Progenitor cell of endocrine pancreas (in vitro differentiated cells): Measurements from ENCODE around the gene TAF11L4. TPM values are rescaled to one million over a fixed set of nuclear protein-coding genes. Genes with fewer than 3 reads are reported as not detected.
"Not testable (repeated sequence)": the region's sequence is repeated elsewhere in the genome, so short reads cannot be mapped to it uniquely, and the experiment has no call there.

Experiments
- DNase-seq: peaks from one replicate; pipeline ENCODE4 v3.0.0; 2021; ENCODE audit warnings: low spot score; ENCODE audit not compliant: unreplicated experiment
- H3K27ac Mint-ChIP-seq: 2 replicates; pipeline ENCODE4 v1.8.0; 2021; ENCODE audit warnings: mild to moderate bottlenecking, moderate library complexity, mixed read lengths
- H3K27me3 Mint-ChIP-seq: 2 replicates; pipeline ENCODE4 v1.8.0; 2021; ENCODE audit warnings: mixed read lengths
- H3K36me3 Mint-ChIP-seq: 2 replicates; pipeline ENCODE4 v1.8.0; 2022; ENCODE audit warnings: mixed read lengths; ENCODE audit not compliant: insufficient read depth
- H3K4me1 Mint-ChIP-seq: 2 replicates; pipeline ENCODE4 v1.8.0; 2021; ENCODE audit warnings: low read depth, mixed read lengths
- H3K4me3 Mint-ChIP-seq: 2 replicates; pipeline ENCODE4 v1.8.0; 2021; ENCODE audit warnings: low read depth, mild to moderate bottlenecking, moderate library complexity, mixed read lengths
- H3K9me3 Mint-ChIP-seq: 2 replicates; pipeline ENCODE4 v1.8.0; 2021; ENCODE audit warnings: low read depth, mixed read lengths
- total RNA-seq: library from RNA; stranded (reverse); gene quantifications from 2 replicates; pipeline ENCODE4 v1.2.1, GENCODE V29; 2021
- TF ChIP-seq, protein P1 (sequence below): fragments of 200-600 bp; sonication (generic); IDR thresholded peaks from one replicate; pipeline ENCODE4 v1.5.0; 2021; ENCODE audit warnings: antibody characterized with exemption, mild to moderate bottlenecking; ENCODE audit not compliant: unreplicated experiment

TAF11L4 gene
- total RNA-seq, 1 donor from 2014 or later: not detected

DNA sequence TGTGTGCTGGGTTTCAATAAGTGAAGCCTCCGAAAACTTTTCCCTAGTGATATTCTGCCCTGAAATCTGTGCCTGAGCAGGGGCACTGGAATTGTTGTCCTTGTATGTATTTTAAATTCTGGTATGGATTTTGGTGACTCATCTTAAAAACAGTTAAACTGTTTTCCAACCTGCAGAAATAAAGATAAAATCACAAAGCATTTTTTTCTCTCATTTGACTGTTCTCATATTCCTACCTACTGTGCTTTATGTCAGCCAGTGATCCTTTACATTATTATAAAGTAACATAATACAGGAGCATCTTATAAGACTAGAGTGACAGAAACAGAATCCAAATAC, 34.5 kb upstream of the TAF11L4 start:
- Mint-ChIP-seq H3K27me3 (no peaks in the 10 kb centered on the region), H3K27ac (no peak overlapping the region), H3K4me1 (no peaks in the 10 kb centered on the region), H3K4me3 (no peak overlapping the region), H3K36me3 (no peaks in the 10 kb centered on the region), H3K9me3 (no peaks in the 10 kb centered on the region)
- TF ChIP-seq, protein P1, sequence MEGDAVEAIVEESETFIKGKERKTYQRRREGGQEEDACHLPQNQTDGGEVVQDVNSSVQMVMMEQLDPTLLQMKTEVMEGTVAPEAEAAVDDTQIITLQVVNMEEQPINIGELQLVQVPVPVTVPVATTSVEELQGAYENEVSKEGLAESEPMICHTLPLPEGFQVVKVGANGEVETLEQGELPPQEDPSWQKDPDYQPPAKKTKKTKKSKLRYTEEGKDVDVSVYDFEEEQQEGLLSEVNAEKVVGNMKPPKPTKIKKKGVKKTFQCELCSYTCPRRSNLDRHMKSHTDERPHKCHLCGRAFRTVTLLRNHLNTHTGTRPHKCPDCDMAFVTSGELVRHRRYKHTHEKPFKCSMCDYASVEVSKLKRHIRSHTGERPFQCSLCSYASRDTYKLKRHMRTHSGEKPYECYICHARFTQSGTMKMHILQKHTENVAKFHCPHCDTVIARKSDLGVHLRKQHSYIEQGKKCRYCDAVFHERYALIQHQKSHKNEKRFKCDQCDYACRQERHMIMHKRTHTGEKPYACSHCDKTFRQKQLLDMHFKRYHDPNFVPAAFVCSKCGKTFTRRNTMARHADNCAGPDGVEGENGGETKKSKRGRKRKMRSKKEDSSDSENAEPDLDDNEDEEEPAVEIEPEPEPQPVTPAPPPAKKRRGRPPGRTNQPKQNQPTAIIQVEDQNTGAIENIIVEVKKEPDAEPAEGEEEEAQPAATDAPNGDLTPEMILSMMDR: no peak
- no peak for DNase-seq

DNA sequence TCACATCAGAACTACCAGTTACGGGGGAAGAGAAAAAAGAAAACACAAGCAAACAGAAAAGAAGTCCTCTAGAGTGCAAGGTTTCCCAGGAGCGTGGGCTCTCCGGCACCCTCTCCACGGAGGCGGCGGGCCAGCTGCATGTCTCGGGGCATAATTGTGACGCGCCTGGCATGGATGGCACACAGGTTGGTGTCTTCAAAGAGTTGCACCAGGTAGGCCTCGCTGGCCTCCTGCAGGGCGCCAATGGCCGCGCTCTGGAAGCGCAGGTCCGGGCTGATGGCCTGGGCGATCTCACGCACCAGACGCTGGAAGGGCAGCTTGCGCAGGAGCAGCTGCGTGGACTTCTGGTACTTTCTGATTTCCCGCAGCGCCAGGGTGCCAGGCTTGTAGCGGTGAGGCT, 30.3 kb upstream of the TAF11L4 start:
- not testable (repeated sequence) for H3K27me3 Mint-ChIP-seq, H3K4me3 Mint-ChIP-seq, H3K9me3 Mint-ChIP-seq, DNase-seq, H3K27ac Mint-ChIP-seq, H3K36me3 Mint-ChIP-seq, H3K4me1 Mint-ChIP-seq

DNA sequence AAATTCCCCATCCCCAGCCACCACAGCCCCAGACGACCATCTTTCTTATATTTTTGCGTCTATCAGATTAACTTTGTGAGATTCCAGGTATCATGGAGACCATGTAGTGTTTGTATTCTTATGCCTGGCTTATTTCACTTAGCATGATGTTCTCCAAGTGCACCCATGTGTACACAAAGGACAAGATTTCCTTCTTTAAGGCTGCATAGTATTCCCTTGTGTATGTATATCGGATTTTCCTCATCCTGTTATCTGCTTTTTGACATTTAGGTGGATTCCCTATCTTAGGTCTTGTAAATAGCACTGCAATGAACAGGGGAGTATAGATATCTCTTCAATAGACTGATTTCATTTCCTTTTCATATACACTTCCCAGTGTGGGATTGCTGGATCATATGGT, 28.8 kb upstream of the TAF11L4 start:
- Mint-ChIP-seq H3K4me3 (no peak overlapping the region), H3K4me1 (no peaks in the 10 kb centered on the region), H3K27me3 (no peaks in the 10 kb centered on the region), H3K27ac (no peak overlapping the region), H3K36me3 (no peaks in the 10 kb centered on the region), H3K9me3 (peaks cover 4% of the 10 kb centered on the region)
- TF ChIP-seq, protein P1: no peak
- no peak for DNase-seq

DNA sequence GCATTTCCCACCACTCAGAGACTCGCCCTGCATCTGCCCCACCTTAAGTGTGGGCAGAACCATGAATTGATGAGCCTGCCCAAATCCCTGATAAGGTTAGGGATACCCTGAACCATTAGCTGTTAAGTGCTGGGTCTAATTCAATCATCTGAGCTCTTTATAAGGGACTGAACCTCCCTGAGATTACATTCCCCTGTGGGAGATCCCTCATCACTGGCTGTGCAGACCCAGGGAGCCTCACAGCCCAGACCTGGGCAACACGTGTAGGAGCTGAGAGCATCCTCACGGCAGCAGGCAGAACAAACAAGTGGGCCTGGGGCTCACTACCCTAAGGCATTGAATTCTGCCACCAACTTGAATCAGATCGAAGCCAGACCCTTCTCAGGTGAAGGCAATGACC, 24.2 kb upstream of the TAF11L4 start:
- no peaks in the 10 kb centered on the region for H3K4me1 Mint-ChIP-seq
- H3K27me3 Mint-ChIP-seq: no peaks in the 10 kb centered on the region
- TF ChIP-seq, protein P1: no peak
- H3K36me3 Mint-ChIP-seq: no peaks in the 10 kb centered on the region
- peaks cover 4% of the 10 kb centered on the region for H3K9me3 Mint-ChIP-seq
- no peak for DNase-seq
- no peak overlapping the region for H3K27ac Mint-ChIP-seq
- no peak overlapping the region for H3K4me3 Mint-ChIP-seq

DNA sequence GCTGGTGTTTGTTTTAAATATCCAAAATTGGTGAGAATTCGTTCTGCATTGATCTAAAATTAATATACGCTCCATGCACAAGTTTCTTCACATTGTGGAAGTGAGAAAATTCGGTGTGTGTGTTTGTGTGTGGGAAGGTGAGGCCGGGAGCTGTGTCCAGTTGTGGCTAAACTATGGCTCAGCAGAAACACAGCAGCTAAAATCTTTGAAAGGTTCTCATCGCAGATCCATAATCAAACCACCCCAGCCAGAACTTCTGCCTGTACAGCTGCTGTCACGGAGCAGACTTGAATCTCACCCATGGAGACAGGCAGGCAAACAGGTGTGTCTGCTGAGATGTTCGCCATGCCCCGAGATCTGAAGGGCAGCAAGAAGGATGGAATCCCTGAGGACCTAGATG, 23.7 kb upstream of the TAF11L4 start, which contains the start of gene TAF11L2:
TSS of gene TAF11L2 (plus strand) at position 301 of the 400 bp plus-strand sequence.
- not testable (repeated sequence) for H3K4me1 Mint-ChIP-seq, H3K27ac Mint-ChIP-seq, DNase-seq, H3K9me3 Mint-ChIP-seq, H3K36me3 Mint-ChIP-seq, H3K27me3 Mint-ChIP-seq, H3K4me3 Mint-ChIP-seq

DNA sequence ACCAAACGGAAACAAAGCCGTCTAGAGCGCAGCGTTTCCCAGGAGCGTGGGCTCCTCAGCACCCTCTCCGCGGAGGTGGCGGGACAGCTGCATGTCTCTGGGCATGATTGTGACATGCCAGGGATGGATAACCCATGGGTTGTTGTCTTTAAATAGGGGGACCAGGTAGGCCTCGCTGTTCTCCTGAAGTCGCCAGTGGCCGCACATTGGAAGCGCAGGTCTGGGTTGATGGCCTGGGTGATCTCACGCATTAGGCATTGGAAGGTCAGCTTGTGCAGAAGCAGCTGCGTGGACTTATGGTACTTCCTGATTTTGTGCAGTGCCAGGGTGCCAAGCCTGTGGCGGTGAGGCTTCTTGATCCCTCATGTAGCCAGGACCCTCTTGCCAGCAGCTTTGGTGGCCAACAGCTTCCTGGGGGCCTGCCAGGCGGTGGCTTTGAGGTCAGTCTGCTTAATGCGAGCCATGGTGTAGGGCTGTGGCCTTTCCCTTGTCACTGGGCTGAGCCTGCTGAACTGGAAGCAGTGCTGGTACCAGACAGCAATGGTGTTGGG, 9.8 kb upstream of the TAF11L4 start:
- TF ChIP-seq, protein P1: no peak
- H3K27ac Mint-ChIP-seq: no peak overlapping the region
- no peaks in the 10 kb centered on the region for H3K9me3 Mint-ChIP-seq
- H3K4me3 Mint-ChIP-seq: no peak overlapping the region
- no peaks in the 10 kb centered on the region for H3K4me1 Mint-ChIP-seq
- peaks cover 2% of the 10 kb centered on the region for H3K27me3 Mint-ChIP-seq
- no peak for DNase-seq
- no peaks in the 10 kb centered on the region for H3K36me3 Mint-ChIP-seq

DNA sequence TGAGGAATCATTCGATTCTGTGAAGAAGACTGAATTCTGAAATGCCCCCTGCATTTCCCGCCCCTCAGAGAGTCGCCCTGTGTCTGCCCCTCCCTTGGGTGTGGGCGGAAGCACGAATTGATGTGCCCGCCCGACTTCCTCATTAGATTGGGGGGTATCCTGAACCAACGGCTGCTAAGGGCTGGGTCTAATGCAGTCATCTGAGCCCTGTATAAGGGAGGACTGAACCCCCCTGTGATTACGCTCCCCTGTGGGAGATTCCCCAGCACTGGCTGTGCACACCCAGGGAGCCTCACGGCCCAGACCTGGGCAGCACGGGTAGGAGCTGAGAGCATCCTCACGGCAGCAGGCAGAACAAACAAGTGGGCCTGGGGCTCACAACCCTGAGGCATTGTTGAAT, 4.1 kb upstream of the TAF11L4 start:
- H3K4me1 Mint-ChIP-seq, H3K36me3 Mint-ChIP-seq, H3K27ac Mint-ChIP-seq, H3K9me3 Mint-ChIP-seq, H3K27me3 Mint-ChIP-seq, DNase-seq, H3K4me3 Mint-ChIP-seq: not testable (repeated sequence)

DNA sequence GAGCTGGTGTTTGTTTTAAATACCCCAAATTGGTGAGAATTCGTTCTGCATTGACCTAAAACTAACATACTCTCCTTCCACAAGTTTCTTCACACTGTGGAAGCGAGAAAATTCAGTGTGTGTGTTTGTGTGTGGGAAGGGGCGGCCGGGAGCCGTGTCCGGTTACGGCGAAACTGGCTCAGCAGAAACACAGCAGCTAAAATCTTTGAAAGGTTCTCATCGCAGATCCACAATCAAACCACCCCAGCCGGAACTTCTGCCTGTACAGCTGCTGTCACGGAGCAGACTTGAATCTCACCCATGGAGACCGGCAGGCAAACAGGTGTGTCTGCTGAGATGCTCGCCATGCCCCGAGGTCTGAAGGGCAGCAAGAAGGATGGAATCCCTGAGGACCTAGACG, 3.5 kb upstream of the TAF11L4 start, which contains the start of gene TAF11L3:
TSS of gene TAF11L3 (plus strand) at position 301 of the 400 bp plus-strand sequence.
- H3K9me3 Mint-ChIP-seq, H3K4me3 Mint-ChIP-seq, H3K36me3 Mint-ChIP-seq, H3K27me3 Mint-ChIP-seq, H3K27ac Mint-ChIP-seq, DNase-seq, H3K4me1 Mint-ChIP-seq: not testable (repeated sequence)

DNA sequence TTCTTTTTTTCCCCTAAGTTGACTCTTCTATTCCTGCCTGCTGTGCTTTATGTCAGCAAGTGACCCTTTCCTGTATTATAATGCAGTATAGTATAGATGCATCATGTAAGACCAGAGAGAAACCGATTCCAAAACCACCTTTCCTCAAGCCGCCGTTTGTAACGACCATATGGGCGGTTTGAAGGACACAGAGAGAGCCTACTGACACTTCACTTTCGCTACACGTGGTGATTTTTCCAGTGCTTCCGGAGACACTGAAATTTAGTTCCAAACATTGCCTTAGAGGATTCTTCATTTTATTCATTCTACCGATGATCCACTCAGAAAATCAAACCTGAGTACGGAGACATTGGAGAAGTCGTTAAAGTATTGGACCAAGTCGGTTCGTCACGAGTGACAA, 2.1 kb upstream of the TAF11L4 start:
- DNase-seq, H3K4me3 Mint-ChIP-seq, H3K36me3 Mint-ChIP-seq, H3K9me3 Mint-ChIP-seq, H3K4me1 Mint-ChIP-seq, H3K27me3 Mint-ChIP-seq, H3K27ac Mint-ChIP-seq: not testable (repeated sequence)

DNA sequence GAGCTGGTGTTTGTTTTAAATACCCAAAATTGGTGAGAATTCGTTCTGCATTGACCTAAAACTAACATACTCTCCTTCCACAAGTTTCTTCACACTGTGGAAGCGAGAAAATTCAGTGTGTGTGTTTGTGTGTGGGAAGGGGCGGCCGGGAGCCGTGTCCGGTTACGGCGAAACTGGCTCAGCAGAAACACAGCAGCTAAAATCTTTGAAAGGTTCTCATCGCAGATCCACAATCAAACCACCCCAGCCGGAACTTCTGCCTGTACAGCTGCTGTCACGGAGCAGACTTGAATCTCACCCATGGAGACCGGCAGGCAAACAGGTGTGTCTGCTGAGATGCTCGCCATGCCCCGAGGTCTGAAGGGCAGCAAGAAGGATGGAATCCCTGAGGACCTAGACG, 3.3 kb downstream of the TAF11L4 start, which contains the start of gene TAF11L5:
TSS of gene TAF11L5 (plus strand) at position 301 of the 400 bp plus-strand sequence.
- not testable (repeated sequence) for H3K27ac Mint-ChIP-seq, DNase-seq, H3K4me3 Mint-ChIP-seq, H3K4me1 Mint-ChIP-seq, H3K27me3 Mint-ChIP-seq, H3K36me3 Mint-ChIP-seq, H3K9me3 Mint-ChIP-seq
